GM23338 (cell line): ENCODE measurements around the gene FN3K. TPM values are rescaled to one million over a fixed set of nuclear protein-coding genes. Genes with fewer than 3 reads are reported as not detected.

ENCODE experiments used
- ATAC-seq: fragments of 200-7000 bp; cut with Tn5 transposase; 3 replicates; pipeline ENCODE4 v1.9.1; 2020
- DNase-seq: peaks from one replicate; pipeline ENCODE4 v3.0.0-alpha.2; 2015; ENCODE audit warnings: low spot score
- H2AFZ ChIP-seq: fragments of 200-600 bp; sonication (generic); 2 replicates; pipeline ENCODE4 v1.8.0; 2016; ENCODE audit warnings: antibody characterized with exemption, mild to moderate bottlenecking, moderate library complexity
- H3F3A ChIP-seq: fragments of 200-600 bp; sonication (generic); replicated peaks from 2 replicates; pipeline ENCODE4 v1.8.0; 2017; ENCODE audit warnings: antibody characterized with exemption, mixed run types, low read depth
- H3K27ac ChIP-seq: fragments of 200-600 bp; sonication (generic); 2 replicates; pipeline ENCODE4 v1.6.1; 2016; ENCODE audit warnings: low read depth
- H3K27me3 ChIP-seq: fragments of 200-600 bp; sonication (generic); 2 replicates; pipeline ENCODE4 v1.8.0; 2016; ENCODE audit warnings: mild to moderate bottlenecking, mixed run types, moderate library complexity; ENCODE audit not compliant: insufficient read depth
- H3K36me3 ChIP-seq: fragments of 200-600 bp; sonication (generic); 2 replicates; pipeline ENCODE4 v1.8.0; 2016; ENCODE audit warnings: mild to moderate bottlenecking; ENCODE audit not compliant: insufficient read depth
- H3K4me1 ChIP-seq: fragments of 200-600 bp; sonication (generic); 2 replicates; pipeline ENCODE4 v1.8.0; 2016; ENCODE audit warnings: mild to moderate bottlenecking, moderate library complexity; ENCODE audit not compliant: insufficient read depth
- H3K4me2 ChIP-seq: fragments of 200-600 bp; sonication (generic); 2 replicates; pipeline ENCODE4 v1.7.1; 2017; ENCODE audit warnings: mixed run types
- H3K4me3 ChIP-seq: fragments of 200-600 bp; sonication (generic); 2 replicates; pipeline ENCODE4 v1.6.1; 2016; ENCODE audit warnings: mixed run types
- H3K79me2 ChIP-seq: fragments of 200-600 bp; sonication (generic); replicated peaks from 2 replicates; pipeline ENCODE4 v1.8.0; 2017; ENCODE audit warnings: mild to moderate bottlenecking; ENCODE audit not compliant: insufficient read depth
- H3K9me2 ChIP-seq: fragments of 200-600 bp; sonication (generic); 2 replicates; pipeline ENCODE4 v1.8.0; 2017; ENCODE audit not compliant: insufficient read depth
- H4K20me1 ChIP-seq: fragments of 200-600 bp; sonication (generic); replicated peaks from 2 replicates; pipeline ENCODE4 v1.8.0; 2017; ENCODE audit warnings: mild to moderate bottlenecking; ENCODE audit not compliant: insufficient read depth
- H3K27ac Mint-ChIP-seq: 2 replicates; pipeline ENCODE4 v1.8.0; 2020; ENCODE audit warnings: inconsistent platforms, mild to moderate bottlenecking, moderate library complexity, mixed read lengths
- H3K27me3 Mint-ChIP-seq: 3 replicates; pipeline ENCODE4 v1.8.0; 2022; ENCODE audit warnings: low read depth, mild to moderate bottlenecking, moderate library complexity, mixed read lengths, inconsistent platforms; ENCODE audit not compliant: insufficient read depth, poor library complexity
- H3K36me3 Mint-ChIP-seq: 3 replicates; pipeline ENCODE4 v1.8.0; 2021; ENCODE audit warnings: low read depth, mild to moderate bottlenecking, inconsistent platforms, moderate library complexity, mixed read lengths
- H3K4me1 Mint-ChIP-seq: 3 replicates; pipeline ENCODE4 v1.8.0; 2020; ENCODE audit warnings: mild to moderate bottlenecking, inconsistent platforms, mixed read lengths
- H3K4me3 Mint-ChIP-seq: 3 replicates; pipeline ENCODE4 v1.8.0; 2021; ENCODE audit warnings: moderate library complexity, mild to moderate bottlenecking, inconsistent platforms, mixed read lengths
- H3K9me3 Mint-ChIP-seq: 3 replicates; pipeline ENCODE4 v1.8.0; 2020; ENCODE audit warnings: moderate library complexity, mild to moderate bottlenecking, inconsistent platforms, mixed read lengths
- CREB1 ChIP-seq: fragments of 250-450 bp; sonication (Bioruptor Pico); IDR thresholded peaks from 2 replicates; pipeline ENCODE4 v1.5.0; 2020; ENCODE audit warnings: low read depth, mild to moderate bottlenecking, moderate library complexity
- CTCF ChIP-seq, 2 experiments: fragments of 200-600 bp in 1 of 2; sonication (generic) in 1 of 2; conservative IDR thresholded peaks; 2 replicates each; pipeline versions ENCODE4 v1.5.1 to v1.6.1; 2016 to 2017; ENCODE audit warnings: antibody characterized with exemption in 2 of 2, low read depth in 2 of 2, mild to moderate bottlenecking in 2 of 2, moderate library complexity in 1 of 2
- ETS1 ChIP-seq: IDR thresholded peaks from 2 replicates; pipeline ENCODE4 v1.6.1; 2016; ENCODE audit warnings: antibody characterized with exemption
- EZH2phosphoT487 ChIP-seq: fragments of 200-600 bp; sonication (generic); IDR thresholded peaks from one replicate; pipeline ENCODE4 v1.8.1; 2018; ENCODE audit warnings: antibody characterized with exemption; ENCODE audit not compliant: unreplicated experiment
- POLR2AphosphoS5 ChIP-seq: IDR thresholded peaks from 2 replicates; pipeline ENCODE4 v1.6.1; 2016; ENCODE audit warnings: antibody characterized with exemption, low read depth
- REST ChIP-seq: IDR thresholded peaks from one replicate; pipeline ENCODE4 v1.6.1; 2018; ENCODE audit warnings: antibody characterized with exemption; ENCODE audit not compliant: unreplicated experiment
- ZNF331 ChIP-seq: fragments of 250-450 bp; sonication (Bioruptor Pico); IDR thresholded peaks from 2 replicates; pipeline ENCODE4 v1.5.0; 2020; ENCODE audit warnings: low read depth, mild to moderate bottlenecking, moderate library complexity
- polyA plus RNA-seq: library from polyadenylated mRNA; unstranded; fragments of >200 nt; fragmentation: Nextera tagmentation; extraction: Ambion mirVana; gene quantifications from 2 replicates; pipeline ENCODE4 v1.2.1, GENCODE V29; 2016
- total RNA-seq: library from RNA; depleted of rRNA; stranded (reverse); fragments of >200 nt; shearing (Covaris generic); gene quantifications from 2 replicates; pipeline ENCODE4 v1.2.3, GENCODE V29; 2014

Gene FN3K
- total and polyA plus RNA-seq, 2 experiments from 2014 or later: 5.3 to 12.9 TPM

GRCh38 chr17:82751571-82752370 lies 16.4 kb downstream of the FN3K start, which contains the start of gene TBCD:
TBCD (plus strand) TSS chr17:82752065; CDS start chr17:82752194, 129 bp downstream.
- H3K36me3 Mint-ChIP-seq: peaks cover 26% of the 10 kb centered on the region
- Histone ChIP-seq H3K36me3 (peaks cover 2% of the 10 kb centered on the region; the same call in 1 of the 2 replicates), H3F3A (0 out of 2 replicates have a peak, but pooled peaks cover 5% of the 10 kb centered on the region), H3K4me3 (peak within 1 kb of the TSS; percentile 93), H3K27me3 (peaks cover 17% of the 10 kb centered on the region), H4K20me1 (no peaks in the 10 kb centered on the region; the same call in 1 of the 2 replicates), H3K27ac (no peak within 1 kb of the TSS), H3K79me2 (peaks cover 32% of the 10 kb centered on the region), H3K4me2 (peak within 1 kb of the TSS; percentile 96), H3K4me1 (peaks cover 24% of the 10 kb centered on the region), H3K9me2 (no peaks in the 10 kb centered on the region), H2AFZ (no peak within 1 kb of the TSS; the same call in 1 of the 2 replicates)
- peak within 1 kb of the TSS; percentile 91 for H3K4me3 Mint-ChIP-seq
- DNase-seq: peak; percentile 87
- H3K27me3 Mint-ChIP-seq: peaks cover 22% of the 10 kb centered on the region
- ATAC-seq: peak; percentile 42
- peaks cover 36% of the 10 kb centered on the region for H3K4me1 Mint-ChIP-seq
- H3K27ac Mint-ChIP-seq: no peak within 1 kb of the TSS
- peaks cover 7% of the 10 kb centered on the region; the same call in 2 of the 3 replicates for H3K9me3 Mint-ChIP-seq
- TF ChIP-seq POLR2AphosphoS5 (peak; percentile 74), CREB1 (CRISPR knock-in tag) (peak; percentile 48; the same call in 1 of the 2 replicates), ETS1 (0 out of 2 replicates have a peak, but pooled peaks have one; percentile 65), ZNF331 (CRISPR knock-in tag) (no peak), EZH2phosphoT487 (no peak), REST (no peak), CTCF (conservative IDR thresholded peaks at IDR 0.05; ENCODE audit: low read depth in 2 of 2) (no peak)
